ENCODE measurements around the gene SLC38A1. TPM values are rescaled to one million over a fixed set of nuclear protein-coding genes. Genes with fewer than 3 reads are reported as not detected.

Gene SLC38A1
- total RNA-seq, 1 donor from 2014 or later, result 58.5 TPM

- Histone ChIP-seq H3K4me1 (peaks cover 5% of the 10 kb centered on the region), H3K27me3 (no peaks in the 10 kb centered on the region), H3K9me3 (no peaks in the 10 kb centered on the region), H3K27ac (no peak overlapping the region), H3K36me3 (no peaks in the 10 kb centered on the region), H3K4me3 (no peak overlapping the region)
- no peak for DNase-seq
- ATAC-seq, result peak; percentile 27
- no peak for TF ChIP-seq CTCF (IDR thresholded peaks at IDR 0.05)
- intact Hi-C loops (cut with DNase I), result no loop called here
Measured at GRCh38 chr12:46219877-46220655, 48.8 kb downstream of the SLC38A1 start.

GRCh38 chr12:46219132-46219876 is 49.5 kb downstream of the SLC38A1 start:
- no peak for TF ChIP-seq CTCF (IDR thresholded peaks at IDR 0.05)
- no peaks in the 10 kb centered on the region for H3K36me3 ChIP-seq
- intact Hi-C loops (cut with DNase I), result no loop called here

GRCh38 chr12:46218322-46219095 is 50.3 kb downstream of the SLC38A1 start:
- ATAC-seq, result no peak
- H3K27ac ChIP-seq, result no peak overlapping the region

More at GRCh38 chr12:46219132-46219876, 49.5 kb downstream of the SLC38A1 start:
- no peaks in the 10 kb centered on the region for H3K27me3 ChIP-seq
- H3K9me3 ChIP-seq, result no peaks in the 10 kb centered on the region
- peaks cover 5% of the 10 kb centered on the region for H3K4me1 ChIP-seq
- ATAC-seq (no peak), DNase-seq (no peak)
- H3K4me3 ChIP-seq, result no peak overlapping the region
- H3K27ac ChIP-seq, result no peak overlapping the region

GRCh38 chr12:46217541-46218321 is 51.1 kb downstream of the SLC38A1 start:
- Histone ChIP-seq H3K27ac (no peak overlapping the region), H3K27me3 (no peaks in the 10 kb centered on the region), H3K4me1 (no peaks in the 10 kb centered on the region), H3K4me3 (no peak overlapping the region), H3K9me3 (no peaks in the 10 kb centered on the region), H3K36me3 (no peaks in the 10 kb centered on the region)
- DNase-seq, result no peak
- intact Hi-C loops (cut with DNase I), result no loop called here
- TF ChIP-seq CTCF (IDR thresholded peaks at IDR 0.05), result no peak
- ATAC-seq, result peak; percentile 89

More at GRCh38 chr12:46218322-46219095, 50.3 kb downstream of the SLC38A1 start:
- no peak for DNase-seq
- Histone ChIP-seq H3K4me3 (no peak overlapping the region), H3K36me3 (no peaks in the 10 kb centered on the region), H3K4me1 (no peaks in the 10 kb centered on the region), H3K9me3 (no peaks in the 10 kb centered on the region), H3K27me3 (no peaks in the 10 kb centered on the region)
- intact Hi-C loops (cut with DNase I), result no loop called here
- TF ChIP-seq CTCF (IDR thresholded peaks at IDR 0.05), result no peak
